Left lung (tissue), 10 donors: ENCODE results near the gene ZNF529. TPM values are rescaled to one million over a fixed set of nuclear protein-coding genes. Genes with fewer than 3 reads are reported as not detected.
A peak's percentile ranks its signal among the peaks of the same experiment; 100 is the strongest.

Source experiments
- ATAC-seq: fragments of 200-7000 bp; cut with Tn5 transposase; one replicate; pipeline ENCODE4 v1.9.1; 2020; ENCODE audit warnings: moderate library complexity
- DNase-seq, 4 donors: peaks; one replicate each; pipeline ENCODE4 v3.0.0-alpha.2; 2013 to 2020
- H3K27ac ChIP-seq, 2 donors: fragments of 200-600 bp; sonication (generic) in 1 of 2; one replicate each; pipeline versions ENCODE4 v1.5.0 to v1.8.0; 2020 to 2021
- H3K27me3 ChIP-seq, 2 donors: fragments of 200-600 bp; sonication (generic) in 1 of 2; one replicate each; pipeline versions ENCODE4 v1.5.0 to v1.8.0; 2020 to 2021
- H3K36me3 ChIP-seq, 2 donors: fragments of 200-600 bp; sonication (generic) in 1 of 2; one replicate each; pipeline versions ENCODE4 v1.5.0 to v1.8.0; 2020 to 2021
- H3K4me1 ChIP-seq, 2 donors: fragments of 200-600 bp; one replicate each; pipeline ENCODE4 v1.8.0; 2021
- H3K4me3 ChIP-seq, 2 donors: fragments of 200-600 bp; sonication (generic) in 1 of 2; one replicate each; pipeline versions ENCODE4 v1.5.0 to v1.8.0; 2020 to 2021; ENCODE audit warnings: mild to moderate bottlenecking in 1 of 2
- H3K9me3 ChIP-seq, 2 donors: fragments of 200-600 bp; sonication (generic) in 1 of 2; one replicate each; pipeline versions ENCODE4 v1.5.0 to v1.8.0; 2020 to 2021
- intact Hi-C, 2 donors: fragments of 100-400 bp; cut with DNase I; formaldehyde crosslinking; loops; one replicate each; pipeline versions ENCODE4 v1.11.2 to v1.14.2; 2022
- polyA plus RNA-seq, 6 donors: library from polyadenylated mRNA; unstranded; fragments of 120-200 nt; gene quantifications; one replicate each; pipeline ENCODE4 v1.2.1, GENCODE V29; 2013; ENCODE audit not compliant: insufficient read length in 6 of 6
- total RNA-seq, 2 donors: library from RNA; stranded (reverse); fragmentation: NEBNext Ultra II Directional; extraction: Animal tissue kit (Norgen Biotek cat#: 25700); gene quantifications; one replicate each; pipeline ENCODE4 v1.2.1, GENCODE V29; 2021
- TF ChIP-seq, protein P1 (sequence below), 2 donors: fragments of 200-600 bp; sonication (generic) in 1 of 2; IDR thresholded peaks; one replicate each; pipeline versions ENCODE4 v1.5.0 to v1.8.0; 2021; ENCODE audit warnings: antibody characterized with exemption in 2 of 2
- donor health status: DM: no; HTN: yes; CAD: no.
- donor health status: DM: no; HTN: no; CAD: no.

Gene ZNF529
- total and polyA plus RNA-seq, 8 donors = 8.1 to 42.0 (median 32.5) TPM

DNA sequence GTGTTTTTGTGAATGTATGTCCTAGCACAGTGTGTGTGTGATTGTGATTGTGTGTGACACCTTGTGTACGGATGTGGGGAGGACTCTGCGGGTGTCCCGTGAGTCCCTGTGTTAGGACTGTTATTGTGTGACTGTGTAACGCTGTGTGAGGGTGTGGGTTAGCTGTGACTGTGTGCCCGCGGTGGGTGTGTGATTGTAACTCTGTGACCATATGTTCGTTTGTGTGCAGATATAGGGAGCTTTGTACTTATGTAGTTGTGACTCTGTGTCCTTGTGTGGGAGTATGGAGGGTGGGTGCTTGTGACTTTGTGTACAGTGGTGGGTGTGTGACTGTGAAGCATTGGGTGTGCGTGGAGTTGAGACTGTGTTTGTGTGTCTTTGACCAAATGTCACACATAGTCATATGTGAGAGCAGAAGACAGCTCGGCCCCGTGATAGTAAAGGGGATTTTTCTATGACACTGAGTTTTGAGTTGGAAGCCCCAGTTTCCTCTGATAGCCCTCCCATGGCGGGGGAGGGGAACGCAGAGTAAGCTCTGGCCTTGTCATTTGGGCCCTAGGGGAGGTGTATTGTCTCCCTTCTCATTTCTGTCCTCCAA lies 44.1 kb downstream of the ZNF529 start:
- peak; percentile 9 for ATAC-seq
- Histone ChIP-seq H3K27me3 (no peaks in the 10 kb centered on the region), H3K9me3 (peaks cover 0 to 63% of the 10 kb centered on the region in 2 donors), H3K27ac (peak overlapping the region; percentile 92 to 95), H3K4me1 (peaks cover 6 to 19% of the 10 kb centered on the region in 2 donors), H3K4me3 (peak overlapping the region; percentile 64), H3K36me3 (peaks cover 0 to 31% of the 10 kb centered on the region in 2 donors)
- intact Hi-C loops = no loop called here
- TF ChIP-seq, protein P1, sequence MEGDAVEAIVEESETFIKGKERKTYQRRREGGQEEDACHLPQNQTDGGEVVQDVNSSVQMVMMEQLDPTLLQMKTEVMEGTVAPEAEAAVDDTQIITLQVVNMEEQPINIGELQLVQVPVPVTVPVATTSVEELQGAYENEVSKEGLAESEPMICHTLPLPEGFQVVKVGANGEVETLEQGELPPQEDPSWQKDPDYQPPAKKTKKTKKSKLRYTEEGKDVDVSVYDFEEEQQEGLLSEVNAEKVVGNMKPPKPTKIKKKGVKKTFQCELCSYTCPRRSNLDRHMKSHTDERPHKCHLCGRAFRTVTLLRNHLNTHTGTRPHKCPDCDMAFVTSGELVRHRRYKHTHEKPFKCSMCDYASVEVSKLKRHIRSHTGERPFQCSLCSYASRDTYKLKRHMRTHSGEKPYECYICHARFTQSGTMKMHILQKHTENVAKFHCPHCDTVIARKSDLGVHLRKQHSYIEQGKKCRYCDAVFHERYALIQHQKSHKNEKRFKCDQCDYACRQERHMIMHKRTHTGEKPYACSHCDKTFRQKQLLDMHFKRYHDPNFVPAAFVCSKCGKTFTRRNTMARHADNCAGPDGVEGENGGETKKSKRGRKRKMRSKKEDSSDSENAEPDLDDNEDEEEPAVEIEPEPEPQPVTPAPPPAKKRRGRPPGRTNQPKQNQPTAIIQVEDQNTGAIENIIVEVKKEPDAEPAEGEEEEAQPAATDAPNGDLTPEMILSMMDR (IDR thresholded peaks at IDR 0.05) = no peak
- DNase-seq = no peak

DNA sequence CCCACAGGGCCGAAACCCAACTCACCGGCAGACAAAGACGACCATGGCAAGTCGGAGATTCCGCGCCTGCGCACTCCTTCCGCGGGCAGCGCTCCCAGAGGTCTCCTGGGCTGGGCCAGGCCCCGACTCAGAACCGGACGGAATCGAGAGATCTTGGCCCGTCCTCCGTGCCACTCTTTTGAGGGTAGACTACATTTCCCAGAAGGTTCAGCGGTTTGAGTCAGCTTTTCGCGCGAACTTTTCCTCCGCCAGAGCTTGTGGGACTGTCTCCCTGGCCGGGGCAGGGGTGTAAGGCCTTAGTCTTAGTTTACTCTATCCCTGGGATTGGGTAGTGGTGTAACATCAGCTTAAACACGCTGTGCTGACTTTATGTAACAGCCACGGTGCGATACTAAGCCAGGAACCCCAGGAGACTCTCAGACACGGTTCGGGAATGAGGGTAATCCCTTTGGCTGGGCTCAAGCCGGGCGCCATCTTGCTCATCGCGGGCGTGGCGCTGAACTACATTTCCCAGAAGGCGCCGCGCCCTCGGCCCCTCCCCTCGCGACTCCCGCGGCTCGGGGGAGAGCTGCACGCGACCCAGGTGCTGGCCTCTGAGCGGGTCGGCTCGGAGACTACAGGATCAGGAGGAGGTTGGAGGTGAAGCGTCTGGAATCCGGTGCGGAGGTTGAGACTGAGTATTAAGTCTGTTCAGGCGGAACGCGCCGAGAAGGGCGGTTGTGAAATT lies 44.7 kb downstream of the ZNF529 start, which contains the start of gene ZNF260:
Gene ZNF260 (minus strand): TSS at position 78 of the 727 bp plus-strand sequence. CDS start 13,033 bp downstream, outside the sequence.
- Histone ChIP-seq H3K27me3 (no peaks in the 10 kb centered on the region), H3K36me3 (peaks cover 0 to 35% of the 10 kb centered on the region in 2 donors), H3K4me3 (peak within 1 kb of the TSS; percentile 64), H3K4me1 (peaks cover 6 to 19% of the 10 kb centered on the region in 2 donors), H3K9me3 (peaks cover 0 to 63% of the 10 kb centered on the region in 2 donors), H3K27ac (peak within 1 kb of the TSS; percentile 92 to 95)
- TF ChIP-seq, protein P1 (IDR thresholded peaks at IDR 0.05) = no peak
- intact Hi-C loops = no loop called here
- peak; percentile 98 for ATAC-seq
- peak; percentile 97 to 98 (median 98) for DNase-seq

DNA sequence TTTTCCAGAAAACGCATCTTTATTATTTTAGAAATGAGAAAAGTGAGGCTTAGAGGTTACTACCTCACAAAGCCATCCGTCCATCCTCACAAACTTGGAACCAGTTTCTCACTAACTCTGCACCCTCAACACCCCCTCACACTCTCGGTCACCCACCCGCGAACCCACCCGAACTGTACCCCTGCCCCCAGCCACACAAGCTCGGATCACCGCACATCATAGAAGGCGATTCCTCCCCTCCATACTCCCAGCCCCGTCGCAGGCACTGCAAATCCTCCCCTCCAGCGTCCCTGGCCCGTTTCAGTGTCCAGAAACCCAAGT lies 45.3 kb downstream of the ZNF529 start:
- ATAC-seq (no peak), DNase-seq (no peak)
- H3K9me3 ChIP-seq = peaks cover 4 to 63% of the 10 kb centered on the region in 2 donors
- H3K27me3 ChIP-seq = no peaks in the 10 kb centered on the region
- TF ChIP-seq, protein P1 (IDR thresholded peaks at IDR 0.05) = no peak
- intact Hi-C loops = no loop called here
- H3K27ac ChIP-seq = peak overlapping the region; percentile 92 to 95
- peaks cover 0 to 35% of the 10 kb centered on the region in 2 donors for H3K36me3 ChIP-seq
- H3K4me1 ChIP-seq = peaks cover 6 to 19% of the 10 kb centered on the region in 2 donors
- H3K4me3 ChIP-seq = peak overlapping the region; percentile 64

DNA sequence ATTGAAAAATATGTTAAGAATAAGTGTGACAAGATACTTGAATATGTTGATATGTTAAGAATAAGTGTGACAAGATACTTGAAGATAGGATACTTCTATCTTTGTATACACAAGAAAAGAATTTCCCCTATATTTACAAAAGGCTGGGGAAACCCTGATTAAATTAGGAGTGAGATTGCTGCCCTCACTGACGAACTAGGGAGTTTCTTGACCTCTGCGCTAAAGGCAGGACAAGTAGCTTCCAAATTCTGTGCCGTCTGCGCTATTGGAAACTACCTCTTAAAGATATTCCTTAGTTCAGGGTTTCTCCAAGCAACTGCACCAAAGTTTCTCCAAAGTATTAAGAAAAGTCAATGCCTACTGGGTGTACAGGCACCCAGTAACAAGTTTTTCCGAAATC lies 45.8 kb downstream of the ZNF529 start:
- intact Hi-C loops = no loop called here
- peaks cover 6 to 19% of the 10 kb centered on the region in 2 donors for H3K4me1 ChIP-seq
- ATAC-seq (no peak), DNase-seq (peak in 1 of 4 donors; percentile 26)
- peaks cover 4 to 63% of the 10 kb centered on the region in 2 donors for H3K9me3 ChIP-seq
- TF ChIP-seq, protein P1 (IDR thresholded peaks at IDR 0.05) = no peak
- no peaks in the 10 kb centered on the region for H3K27me3 ChIP-seq
- H3K4me3 ChIP-seq = peak overlapping the region; percentile 64
- peak overlapping the region; percentile 92 to 95 for H3K27ac ChIP-seq
- H3K36me3 ChIP-seq = peaks cover 0 to 35% of the 10 kb centered on the region in 2 donors

DNA sequence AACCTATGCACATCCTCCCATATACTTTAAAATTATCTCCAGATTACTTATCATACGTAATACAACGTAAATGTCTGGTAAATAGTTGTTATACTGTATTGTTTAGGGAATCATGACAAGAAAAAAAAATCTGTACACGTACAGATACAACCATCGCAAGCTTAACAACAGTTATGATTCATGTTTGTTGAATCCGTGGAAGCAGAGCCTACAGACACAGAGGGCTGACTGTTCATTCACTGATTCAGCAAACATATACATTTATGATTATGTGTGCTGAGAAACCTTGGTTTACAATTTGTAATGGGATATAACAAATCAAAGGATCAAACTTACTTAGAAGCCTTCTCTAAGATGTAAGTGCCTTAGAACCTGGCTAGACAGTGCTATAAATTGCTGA lies 46.5 kb downstream of the ZNF529 start:
- TF ChIP-seq, protein P1 (IDR thresholded peaks at IDR 0.05) = no peak
- ATAC-seq = no peak
- H3K36me3 ChIP-seq = peaks cover 0 to 40% of the 10 kb centered on the region in 2 donors
- peaks cover 6 to 19% of the 10 kb centered on the region in 2 donors for H3K4me1 ChIP-seq
- H3K27ac ChIP-seq = no peak overlapping the region
- no peak for DNase-seq
- intact Hi-C loops = no loop called here
- peaks cover 5 to 63% of the 10 kb centered on the region in 2 donors for H3K9me3 ChIP-seq
- no peak overlapping the region for H3K4me3 ChIP-seq
- H3K27me3 ChIP-seq = no peaks in the 10 kb centered on the region
